ENCODE data around the gene TRIL. TPM values are rescaled to one million over a fixed set of nuclear protein-coding genes. Genes with fewer than 3 reads are reported as not detected.

Gene TRIL
- total and polyA plus RNA-seq, 2 of the 13 experiments (the other 11 are each of a cell fraction or from before 2014, with no cell fraction given), result 0.18 to 0.40 TPM

GRCh38 chr7:28955356-28955717, 2.8 kb downstream of the TRIL start:
- Histone ChIP-seq H2AFZ (ENCODE audit: low read length) (no peak overlapping the region), H3K4me2 (ENCODE audit: low read depth, low read length) (peak overlapping the region; percentile 85; the same call in 1 of the 2 replicates), H3K4me1 (ENCODE audit: insufficient read depth, low read length) (peaks cover 22% of the 10 kb centered on the region), H3K36me3 (replicated peaks in 1 of 2; ENCODE audit: control insufficient read depth in 1 of 2, insufficient read depth in 2 of 2, low read length in 2 of 2) (no peaks in the 10 kb centered on the region; a peak in 1 of 5 replicates), H3K9ac (ENCODE audit: insufficient read depth, low read depth, low read length) (no peak overlapping the region), H3K9me3 (ENCODE audit: low read length) (no peaks in the 10 kb centered on the region), H3K27me3 (ENCODE audit: control insufficient read depth in 1 of 2, insufficient read depth in 2 of 2, low read length in 2 of 2) (no peaks in the 10 kb centered on the region), H4K20me1 (ENCODE audit: insufficient read depth, low read length) (no peaks in the 10 kb centered on the region), H3K79me2 (ENCODE audit: insufficient read depth, low read length) (no peaks in the 10 kb centered on the region), H3K4me3 (replicated peaks in 1 of 3; ENCODE audit: insufficient read depth in 1 of 3, low read depth in 2 of 3, low read length in 3 of 3) (peak overlapping the region in 1 of 3 experiments; percentile 75; a peak in 1 of 6 replicates), H3K27ac (ENCODE audit: extremely low read length, insufficient read depth, low read length) (no peak overlapping the region)
- CTCF ChIA-PET (ENCODE audit: low intra/inter-chr PET ratio, low total read pairs), result interaction anchor here (1.5 to 2.2 kb wide), 4 partner anchors 28 to 151 kb away, joined by 5 to 20 read pairs (median 12); no protein-coding TSS in a partner anchor
- intact Hi-C loops (cut with micrococcal nuclease; ENCODE audit: unreplicated experiment) (no loop called here), in situ Hi-C loops (cut with HindIII; ENCODE audit: extremely low pct_ligation_motif_present, low pct_unique_long_range_greater_than_20kb) (loop anchor here (5.0 to 10.0 kb wide), 2 partner anchors 33 to 149 kb away; no protein-coding TSS in a partner anchor)
- no peak for DNase-seq (ENCODE audit: low spot score)
- POLR2A ChIA-PET, result interaction anchor here (2.1 to 2.8 kb wide), 3 partner anchors 28 to 145 kb away, joined by 8 to 18 read pairs (median 13); no protein-coding TSS in a partner anchor
- no peak for ATAC-seq
- 96% methylated on average over 22 of the region's 22 CpGs for WGBS (ENCODE audit: low lambda C conversion rate)
- no TSS peak for BruUV-seq (replicated peaks)
- no peak for FAIRE-seq
- TF ChIP-seq JUND (CRISPR knock-in tag; IDR thresholded peaks at IDR 0.05) (no peak), ZNF264 (CRISPR knock-in tag; IDR thresholded peaks at IDR 0.05) (no peak), ZNF850 (CRISPR knock-in tag; conservative IDR thresholded peaks at IDR 0.05) (0 out of 2 replicates have a peak, but pooled peaks have one; percentile 9), RFXAP (CRISPR knock-in tag; IDR thresholded peaks at IDR 0.05; ENCODE audit: borderline replicate concordance) (no peak), ZNF124 (CRISPR knock-in tag; IDR thresholded peaks at IDR 0.05) (no peak), PAXIP1 (CRISPR knock-in tag; conservative IDR thresholded peaks at IDR 0.05) (no peak), ZNF776 (CRISPR knock-in tag; IDR thresholded peaks at IDR 0.05) (no peak), SPEN (CRISPR knock-in tag; IDR thresholded peaks at IDR 0.05; ENCODE audit: low read depth) (no peak), HOXA3 (CRISPR knock-in tag; IDR thresholded peaks at IDR 0.05) (no peak), RORA (CRISPR knock-in tag; IDR thresholded peaks at IDR 0.05) (no peak), ZNF281 (CRISPR knock-in tag; IDR thresholded peaks at IDR 0.05; ENCODE audit: borderline replicate concordance) (no peak), ZBTB14 (CRISPR knock-in tag; IDR thresholded peaks at IDR 0.05) (no peak), SNAPC2 (CRISPR knock-in tag; IDR thresholded peaks at IDR 0.05) (no peak), ZNF207 (IDR thresholded peaks at IDR 0.05; ENCODE audit: borderline replicate concordance) (no peak), KLF11 (CRISPR knock-in tag; IDR thresholded peaks at IDR 0.05) (peak; percentile 2; the same call in 1 of the 2 replicates), SIX1 (CRISPR knock-in tag; IDR thresholded peaks at IDR 0.05; ENCODE audit: borderline replicate concordance) (no peak), SRSF1 (optimal IDR thresholded peaks at IDR 0.05; ENCODE audit: low read depth, low read length) (no peak), ZNF484 (CRISPR knock-in tag; IDR thresholded peaks at IDR 0.05; ENCODE audit: borderline replicate concordance, low read depth) (no peak), ZNF879 (CRISPR knock-in tag; IDR thresholded peaks at IDR 0.05) (no peak; the same call in 1 of the 2 replicates)

All from HepG2 (cell line).